ENCODE results near the gene RASSF8. TPM values are rescaled to one million over a fixed set of nuclear protein-coding genes. Genes with fewer than 3 reads are reported as not detected.
A peak's percentile ranks its signal among the peaks of the same experiment; 100 is the strongest.
"Not testable (repeated sequence)": the region's sequence is repeated elsewhere in the genome, so short reads cannot be mapped to it uniquely, and the experiment has no call there.

Gene RASSF8
- total RNA-seq, 1 donor from 2014 or later: 38.7 TPM

- no peak for DNase-seq (ENCODE audit: extremely low read depth, low read depth, low spot score)
These were observed 96.6 kb downstream of the RASSF8 start for GRCh38 chr12:26055087-26055486.

- peak; percentile 37 for DNase-seq (ENCODE audit: extremely low read depth, low read depth, low spot score)
These were observed 97.9 kb downstream of the RASSF8 start for GRCh38 chr12:26056335-26056734.

- DNase-seq (ENCODE audit: extremely low read depth, low read depth, low spot score): not testable (repeated sequence)
These were observed 98.8 kb downstream of the RASSF8 start for GRCh38 chr12:26057271-26057670.

- DNase-seq (ENCODE audit: extremely low read depth, low read depth, low spot score): no peak
These were observed 99.8 kb downstream of the RASSF8 start for GRCh38 chr12:26058308-26058707.

- no peak for DNase-seq (ENCODE audit: extremely low read depth, low read depth, low spot score)
These were observed 100.3 kb downstream of the RASSF8 start for GRCh38 chr12:26058818-26059217.

- no peak for DNase-seq (ENCODE audit: extremely low read depth, low read depth, low spot score)
These were observed 103.5 kb downstream of the RASSF8 start for GRCh38 chr12:26062006-26062405.

- no peak for DNase-seq (ENCODE audit: extremely low read depth, low read depth, low spot score)
These were observed 104.1 kb downstream of the RASSF8 start for GRCh38 chr12:26062566-26062965.

- DNase-seq (ENCODE audit: extremely low read depth, low read depth, low spot score): no peak
These were observed 107.0 kb downstream of the RASSF8 start for GRCh38 chr12:26065451-26065850.

GRCh38 chr12:26068503-26068902, 110.0 kb downstream of the RASSF8 start:
- no peak for DNase-seq (ENCODE audit: extremely low read depth, low read depth, low spot score)

GRCh38 chr12:26069796-26070195, 111.3 kb downstream of the RASSF8 start:
- no peak for DNase-seq (ENCODE audit: extremely low read depth, low read depth, low spot score)

- DNase-seq (ENCODE audit: extremely low read depth, low read depth, low spot score): no peak
These were observed 119.6 kb downstream of the RASSF8 start for GRCh38 chr12:26077915-26078702.

- DNase-seq (ENCODE audit: extremely low read depth, low read depth, low spot score): no peak
These were observed 122.4 kb downstream of the RASSF8 start for GRCh38 chr12:26080911-26081310.

- DNase-seq (ENCODE audit: extremely low read depth, low read depth, low spot score): no peak
These were observed 128.5 kb downstream of the RASSF8 start for GRCh38 chr12:26086936-26087335.

- DNase-seq (ENCODE audit: extremely low read depth, low read depth, low spot score): no peak
These were observed 130.5 kb downstream of the RASSF8 start for GRCh38 chr12:26088998-26089397.

GRCh38 chr12:26090836-26091510, 132.5 kb downstream of the RASSF8 start:
- no peak for DNase-seq (ENCODE audit: extremely low read depth, low read depth, low spot score)

- DNase-seq (ENCODE audit: extremely low read depth, low read depth, low spot score): no peak
These were observed 133.3 kb downstream of the RASSF8 start for GRCh38 chr12:26091822-26092221.

- no peak for DNase-seq (ENCODE audit: extremely low read depth, low read depth, low spot score)
These were observed 134.0 kb downstream of the RASSF8 start for GRCh38 chr12:26092346-26093105.

GRCh38 chr12:26095186-26095585, 136.7 kb downstream of the RASSF8 start:
- no peak for DNase-seq (ENCODE audit: extremely low read depth, low read depth, low spot score)

- no peak for DNase-seq (ENCODE audit: extremely low read depth, low read depth, low spot score)
These were observed 137.6 kb downstream of the RASSF8 start for GRCh38 chr12:26096036-26096435.

- no peak for DNase-seq (ENCODE audit: extremely low read depth, low read depth, low spot score)
These were observed 138.8 kb downstream of the RASSF8 start for GRCh38 chr12:26097046-26097878.

Measured in glomerular endothelial cell (primary cell).